GM21526 (cell line): Measurements from ENCODE around the gene MAGI2.

Experiments used
- ATAC-seq: cut with Tn5 transposase; IDR thresholded peaks from one replicate; pipeline ENCODE4 v1.9.1; 2021; ENCODE audit warnings: moderate library complexity; ENCODE audit not compliant: unreplicated experiment, low FRiP score

Gene MAGI2

GRCh38 chr7:79386688-79387422, 66.6 kb downstream of the MAGI2 start:
- no peak for ATAC-seq

- ATAC-seq, result no peak
These were observed 71.5 kb downstream of the MAGI2 start for GRCh38 chr7:79381921-79382320.

GRCh38 chr7:79377097-79377496, 76.4 kb downstream of the MAGI2 start:
- no peak for ATAC-seq

- ATAC-seq, result no peak
These were observed 77.0 kb downstream of the MAGI2 start for GRCh38 chr7:79376299-79377025.

- ATAC-seq, result no peak
These were observed 92.3 kb downstream of the MAGI2 start for GRCh38 chr7:79361214-79361613.

- no peak for ATAC-seq
These were observed 93.6 kb downstream of the MAGI2 start for GRCh38 chr7:79359827-79360226.

- no peak for ATAC-seq
These were observed 96.4 kb downstream of the MAGI2 start for GRCh38 chr7:79357101-79357500.

GRCh38 chr7:79353720-79354468, 99.6 kb downstream of the MAGI2 start:
- no peak for ATAC-seq

- ATAC-seq, result no peak
These were observed 101.1 kb downstream of the MAGI2 start for GRCh38 chr7:79352323-79352722.

- no peak for ATAC-seq
These were observed 106.1 kb downstream of the MAGI2 start for GRCh38 chr7:79347351-79347750.

- ATAC-seq, result no peak
These were observed 111.6 kb downstream of the MAGI2 start for GRCh38 chr7:79341902-79342301.

GRCh38 chr7:79340212-79340611, 113.3 kb downstream of the MAGI2 start:
- ATAC-seq, result no peak

GRCh38 chr7:79339208-79339925, 114.1 kb downstream of the MAGI2 start:
- ATAC-seq, result no peak

GRCh38 chr7:79337717-79338116, 115.8 kb downstream of the MAGI2 start:
- ATAC-seq, result no peak

GRCh38 chr7:79334841-79335240, 118.6 kb downstream of the MAGI2 start:
- no peak for ATAC-seq

- ATAC-seq, result no peak
These were observed 119.1 kb downstream of the MAGI2 start for GRCh38 chr7:79334334-79334733.

- ATAC-seq, result no peak
These were observed 121.4 kb downstream of the MAGI2 start for GRCh38 chr7:79332091-79332490.

GRCh38 chr7:79329464-79329863, 124.0 kb downstream of the MAGI2 start:
- no peak for ATAC-seq

GRCh38 chr7:79320741-79321473, 132.6 kb downstream of the MAGI2 start:
- no peak for ATAC-seq

- ATAC-seq, result no peak
These were observed 134.1 kb downstream of the MAGI2 start for GRCh38 chr7:79319369-79319768.
